Stimulated activated CD8-positive, alpha-beta memory T cell treated with anti-CD3 and anti-CD28 coated beads, Interleukin-4, amount 100 ng/mL, for 4 hours (primary cell): ENCODE data around the gene SIGLEC8.
"Not testable (repeated sequence)": the region's sequence is repeated elsewhere in the genome, so short reads cannot be mapped to it uniquely, and the experiment has no call there.

Source experiments
- DNase-seq, 2 donors: peaks; one replicate each; pipeline ENCODE4 v3.0.0-alpha.2; 2020; ENCODE audit warnings: low read depth in 2 of 2, low spot score in 1 of 2

The SIGLEC8 gene

DNA sequence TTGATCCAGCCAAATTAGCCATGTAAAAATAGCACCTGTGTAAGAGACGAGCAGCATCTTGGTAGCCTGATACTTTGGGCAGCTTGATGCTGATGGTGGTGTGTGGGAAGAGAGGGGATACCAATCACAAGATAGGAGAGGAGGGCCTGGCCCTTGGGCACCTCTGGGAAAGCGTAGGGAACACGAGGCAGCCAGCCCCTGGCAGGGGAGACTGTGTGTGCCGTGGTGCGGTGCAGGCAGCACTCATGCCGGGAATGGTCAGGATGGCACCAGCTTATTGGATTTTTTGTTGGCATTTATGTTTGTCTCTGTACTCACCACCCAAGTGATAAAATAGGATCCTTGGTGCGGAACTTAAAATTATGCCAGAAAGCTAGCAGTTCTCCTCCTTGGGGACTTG, 10.2 kb downstream of the SIGLEC8 start:
- DNase-seq, result no peak

DNA sequence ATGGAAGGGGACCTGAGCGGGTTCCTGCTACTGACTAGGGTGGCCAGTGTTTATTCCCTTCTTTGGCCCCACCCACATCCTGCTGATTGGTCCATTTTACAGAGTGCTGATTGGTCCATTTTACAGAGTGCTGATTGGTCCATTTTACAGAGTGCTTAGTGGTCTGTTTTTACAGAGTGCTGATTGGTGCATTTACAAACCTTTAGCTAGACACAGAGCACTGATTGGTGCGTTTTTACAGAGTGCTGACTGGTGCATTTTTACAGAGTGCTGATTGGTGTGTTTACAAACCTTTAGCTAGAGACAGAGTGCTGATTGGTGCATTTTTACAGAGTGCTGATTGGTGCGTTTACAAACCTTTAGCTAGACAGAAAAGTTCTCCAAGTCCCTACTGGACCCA, 10.7 kb downstream of the SIGLEC8 start:
- not testable (repeated sequence) for DNase-seq

- peak; percentile 82 to 85 for DNase-seq
Measured at GRCh38 chr19:51441410-51442390, 16.6 kb downstream of the SIGLEC8 start.

- peak; percentile 33 to 67 for DNase-seq
Measured at GRCh38 chr19:51440846-51441409, 17.3 kb downstream of the SIGLEC8 start.

DNA sequence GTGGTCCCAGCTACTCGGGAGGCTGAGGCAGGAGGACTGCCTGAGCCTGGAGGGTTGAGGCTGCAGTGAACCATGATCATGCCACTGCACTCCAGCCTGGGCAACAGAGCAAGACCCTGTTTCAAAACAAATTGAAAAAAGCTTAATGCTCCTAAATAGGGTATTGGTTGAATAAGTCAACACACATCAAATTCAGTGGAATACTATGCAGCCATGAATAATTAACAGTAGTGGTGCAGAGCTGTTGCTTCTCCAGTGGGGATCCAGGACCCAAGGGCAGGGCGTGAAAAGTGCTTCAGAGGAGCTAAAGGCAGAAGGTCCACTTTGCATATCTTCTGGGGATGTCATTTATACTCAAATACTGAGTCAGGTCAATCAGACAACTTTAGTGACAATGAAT, 18.2 kb downstream of the SIGLEC8 start:
- DNase-seq, result no peak

DNA sequence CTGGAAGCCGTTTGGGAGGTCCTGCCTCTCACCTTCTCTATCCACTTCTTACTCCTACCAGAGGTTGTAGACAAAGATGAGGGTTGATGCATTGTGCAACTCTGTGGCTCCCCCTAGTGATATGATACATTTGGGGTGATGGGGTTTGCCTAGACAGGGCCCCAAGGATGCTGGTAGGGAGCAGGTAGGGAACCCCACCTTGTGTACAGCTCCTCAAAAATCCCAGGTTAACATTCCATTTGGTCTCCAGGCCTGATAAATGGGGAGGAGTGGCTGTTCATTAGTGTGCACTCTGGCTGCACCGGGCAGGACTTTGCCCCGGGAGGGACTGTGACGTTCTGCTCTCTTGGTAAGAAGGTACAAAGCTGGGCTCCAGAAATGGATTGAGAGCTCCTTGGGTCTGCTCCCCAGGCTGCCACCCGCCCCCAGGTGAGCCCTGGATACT, 19.2 kb downstream of the SIGLEC8 start:
- DNase-seq, result no peak

DNA sequence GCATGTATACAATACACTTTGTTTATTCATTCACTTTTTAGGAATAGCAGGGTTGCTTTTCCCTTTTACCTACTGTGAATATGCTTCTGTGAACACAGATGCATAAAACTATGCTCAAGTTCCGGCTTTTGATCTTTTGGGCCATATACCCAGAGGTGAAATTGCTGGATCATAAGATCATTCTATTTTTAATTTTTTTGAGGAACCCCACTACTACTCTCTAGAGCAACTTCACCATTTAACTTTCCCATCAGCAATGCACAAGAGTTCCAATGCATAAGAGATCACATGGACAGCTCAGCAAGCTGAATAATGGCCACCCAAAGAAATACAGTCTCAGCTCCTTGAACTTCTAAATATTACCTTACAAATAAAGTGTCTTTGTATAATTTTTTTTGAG, 23.8 kb downstream of the SIGLEC8 start:
- no peak for DNase-seq

GRCh38 chr19:51433043-51433442, 25.2 kb downstream of the SIGLEC8 start:
- DNase-seq, result no peak

GRCh38 chr19:51431124-51431523, 27.1 kb downstream of the SIGLEC8 start:
- DNase-seq, result no peak

- no peak for DNase-seq
Measured at GRCh38 chr19:51430221-51430620, 28.0 kb downstream of the SIGLEC8 start.

GRCh38 chr19:51427201-51427600, 31.1 kb downstream of the SIGLEC8 start:
- DNase-seq, result no peak

DNA sequence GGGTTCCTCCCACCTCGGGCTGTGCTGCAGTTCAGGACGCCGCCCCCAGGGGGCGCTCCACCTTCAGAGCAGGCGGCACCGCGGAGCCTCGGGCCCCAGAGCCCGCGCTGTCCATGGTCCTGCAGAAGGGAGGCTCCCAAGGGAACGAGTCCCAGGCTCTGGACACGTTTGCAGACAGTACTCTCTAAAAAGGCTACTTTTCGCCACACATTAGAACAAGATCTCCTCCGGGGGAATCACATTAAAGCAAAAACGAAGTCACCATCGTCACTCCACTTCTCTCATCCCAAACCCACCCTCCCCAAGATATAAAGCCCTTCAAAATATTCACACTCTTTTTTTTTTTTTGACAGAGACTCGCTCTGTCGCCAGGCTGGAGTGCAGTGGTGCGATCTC, 36.2 kb downstream of the SIGLEC8 start:
- peak; percentile 68 to 84 for DNase-seq

GRCh38 chr19:51421229-51422052, 36.8 kb downstream of the SIGLEC8 start:
- no peak for DNase-seq

DNA sequence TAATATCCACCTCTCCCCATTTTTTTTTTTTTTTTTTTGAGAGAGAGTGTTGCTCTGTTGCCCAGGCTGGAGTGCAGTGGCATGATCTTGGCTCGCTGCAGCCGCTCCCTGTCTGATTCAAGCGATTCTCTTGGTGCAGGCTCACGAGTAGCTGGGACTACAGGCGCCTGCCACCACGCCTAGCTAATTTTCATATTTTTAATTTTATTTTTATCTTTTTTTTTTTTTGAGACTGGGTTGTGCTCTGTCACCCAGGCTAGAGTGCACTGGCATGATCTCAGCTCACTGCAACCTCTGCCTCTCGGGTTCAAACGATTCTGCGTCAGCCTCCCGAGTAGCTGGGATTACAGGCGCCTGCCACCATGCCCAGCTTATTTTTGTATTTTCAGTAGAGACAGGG, 37.7 kb downstream of the SIGLEC8 start:
- DNase-seq, result not testable (repeated sequence)

- DNase-seq, result no peak
Measured at GRCh38 chr19:51418707-51419106, 39.5 kb downstream of the SIGLEC8 start.

GRCh38 chr19:51417810-51418157, 40.5 kb downstream of the SIGLEC8 start:
- DNase-seq, result no peak

DNA sequence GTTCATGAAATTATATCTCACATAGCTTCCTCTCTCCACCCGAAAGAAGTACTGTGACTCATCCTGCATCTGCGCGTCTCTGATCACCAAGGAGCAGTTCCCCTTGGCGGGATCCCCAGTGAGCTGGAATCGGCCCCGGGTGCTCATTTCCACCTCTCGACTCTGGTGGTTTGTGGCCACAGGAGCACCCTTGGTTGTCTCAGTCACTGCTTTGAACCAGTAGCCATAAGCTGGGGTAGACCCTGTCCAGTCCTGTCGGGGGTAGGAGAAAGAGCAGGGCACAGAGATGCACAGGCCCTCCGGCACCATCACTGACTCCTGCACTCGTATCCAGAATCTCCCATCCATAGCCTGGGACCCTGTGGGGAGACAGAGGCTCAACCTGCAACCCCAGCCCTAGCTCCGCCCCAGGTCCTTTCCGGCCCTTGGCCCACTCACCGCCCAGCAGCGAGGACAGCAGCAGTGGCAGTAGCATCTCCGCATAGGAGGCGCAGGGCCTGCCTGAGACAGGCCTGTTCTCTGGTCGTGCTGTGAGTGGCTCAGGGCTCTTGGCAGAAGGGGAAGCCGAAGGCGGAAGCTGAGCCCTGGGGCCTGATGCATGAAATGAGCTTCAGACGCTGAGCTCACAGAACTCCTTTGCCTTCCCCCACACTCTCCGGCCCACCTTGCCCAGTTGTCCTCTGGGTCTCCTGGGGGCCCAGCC, 41.0 kb downstream of the SIGLEC8 start, which contains the start of gene SIGLEC10:
Gene SIGLEC10, minus strand, starts transcription at position 536 of the 703 bp plus-strand sequence. Its CDS starts 61 bp downstream, at position 475.
- DNase-seq, result no peak

DNA sequence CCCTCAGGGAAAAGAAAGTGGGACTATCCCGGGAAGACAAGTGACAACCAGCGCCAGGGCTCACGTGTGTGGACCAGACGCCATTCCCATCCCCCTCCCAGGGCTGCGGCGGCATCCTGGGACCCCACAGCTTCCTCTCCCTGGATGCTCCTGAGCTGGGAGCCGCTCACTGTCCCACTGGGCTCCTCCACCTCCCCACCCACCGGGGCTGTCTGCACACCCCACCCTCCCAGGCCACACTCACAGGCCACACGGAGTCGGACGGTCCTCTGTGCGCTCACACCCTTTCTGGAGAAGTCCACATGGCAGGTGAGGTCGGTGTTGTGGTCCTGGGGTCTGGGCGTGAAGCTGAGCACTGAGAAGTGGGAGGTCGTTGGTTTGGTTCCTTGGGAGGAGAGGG, 41.8 kb downstream of the SIGLEC8 start:
- DNase-seq, result not testable (repeated sequence)

GRCh38 chr19:51415187-51415586, 43.1 kb downstream of the SIGLEC8 start:
- no peak for DNase-seq

GRCh38 chr19:51410950-51411748, 47.1 kb downstream of the SIGLEC8 start:
- no peak for DNase-seq
